Fibroblast of pulmonary artery (primary cell): Measurements from ENCODE around the gene NCOR1.
A peak's percentile ranks its signal among the peaks of the same experiment; 100 is the strongest.
"Not testable (repeated sequence)": the region's sequence is repeated elsewhere in the genome, so short reads cannot be mapped to it uniquely, and the experiment has no call there.

Source experiments
- DNase-seq: peaks from one replicate; pipeline ENCODE4 v3.0.0-alpha.2; 2010; ENCODE audit warnings: low read depth
- H3K4me3 ChIP-seq: replicated peaks from 2 replicates; pipeline ENCODE4 v1.5.1; 2011; ENCODE audit warnings: low read depth, mild to moderate bottlenecking, control low read depth, low read length, moderate library complexity
- CTCF ChIP-seq: IDR thresholded peaks from 2 replicates; pipeline ENCODE4 v1.5.1; 2011; ENCODE audit warnings: mild to moderate bottlenecking, control low read depth, low read length, inconsistent platforms; ENCODE audit errors: missing control alignments

The NCOR1 gene

GRCh38 chr17:16066125-16066524, 149.2 kb downstream of the NCOR1 start:
- no peak overlapping the region for H3K4me3 ChIP-seq
- no peak for DNase-seq
- no peak for TF ChIP-seq CTCF

GRCh38 chr17:16061631-16062030, 153.7 kb downstream of the NCOR1 start:
- DNase-seq = no peak
- H3K4me3 ChIP-seq = no peak overlapping the region
- TF ChIP-seq CTCF = no peak

- not testable (repeated sequence) for DNase-seq, H3K4me3 ChIP-seq
Observed at GRCh38 chr17:16055139-16055538, 160.2 kb downstream of the NCOR1 start.

GRCh38 chr17:16052486-16052885, 162.8 kb downstream of the NCOR1 start:
- DNase-seq = peak; percentile 65
- no peak for TF ChIP-seq CTCF
- no peak overlapping the region for H3K4me3 ChIP-seq

GRCh38 chr17:16050844-16051243, 164.5 kb downstream of the NCOR1 start:
- no peak for DNase-seq
- H3K4me3 ChIP-seq = no peak overlapping the region
- TF ChIP-seq CTCF = no peak

GRCh38 chr17:16048811-16049449, 166.4 kb downstream of the NCOR1 start:
- no peak for TF ChIP-seq CTCF
- DNase-seq = no peak
- H3K4me3 ChIP-seq = no peak overlapping the region

GRCh38 chr17:16046966-16047365, 168.4 kb downstream of the NCOR1 start:
- no peak overlapping the region for H3K4me3 ChIP-seq
- no peak for TF ChIP-seq CTCF
- peak; percentile 25 for DNase-seq
